ENCODE data around the gene GJB6.
"Not testable (repeated sequence)": the region's sequence is repeated elsewhere in the genome, so short reads cannot be mapped to it uniquely, and the experiment has no call there.

The GJB6 gene

DNA sequence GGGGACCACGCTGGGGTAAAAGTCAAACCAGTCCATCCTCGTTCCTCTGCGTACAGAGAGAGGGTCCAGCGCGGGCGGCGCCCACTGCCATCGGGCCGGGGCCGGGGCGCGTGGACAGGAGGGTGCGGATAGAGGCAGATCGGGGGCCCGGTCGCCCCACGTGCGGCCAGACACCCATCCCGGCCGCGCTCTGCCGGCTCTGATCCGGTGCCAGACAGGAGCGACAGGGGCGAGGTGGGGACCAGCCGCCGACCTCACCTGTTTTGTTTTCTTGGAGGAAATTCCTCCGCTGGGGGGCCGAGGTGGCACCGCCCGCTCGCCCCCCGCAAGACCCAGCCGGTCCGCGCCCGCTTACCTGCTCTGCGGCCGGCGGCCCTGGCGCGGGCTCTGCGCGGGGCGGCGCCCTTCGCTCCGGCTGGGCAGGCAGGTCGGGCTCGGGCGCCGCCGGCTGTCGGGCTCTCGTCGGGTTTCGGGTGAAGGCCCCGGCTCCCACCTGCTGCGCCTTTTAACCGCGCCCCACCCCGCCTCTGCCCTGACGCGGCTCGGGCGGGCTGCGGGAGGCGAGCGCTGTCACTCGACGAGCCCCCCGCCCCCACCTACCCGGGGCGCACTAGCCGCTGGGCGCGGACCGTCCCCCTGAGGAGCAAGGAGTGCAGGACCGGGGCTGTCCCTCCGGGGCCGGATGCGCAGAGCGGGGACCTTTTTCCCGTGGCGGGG, at the start of gene GJB6:
GJB6 (minus strand) TSS at position 481 of the 717 bp plus-strand sequence. CDS start 8,839 bp downstream, outside the sequence.
- DNase-seq: no peak

DNA sequence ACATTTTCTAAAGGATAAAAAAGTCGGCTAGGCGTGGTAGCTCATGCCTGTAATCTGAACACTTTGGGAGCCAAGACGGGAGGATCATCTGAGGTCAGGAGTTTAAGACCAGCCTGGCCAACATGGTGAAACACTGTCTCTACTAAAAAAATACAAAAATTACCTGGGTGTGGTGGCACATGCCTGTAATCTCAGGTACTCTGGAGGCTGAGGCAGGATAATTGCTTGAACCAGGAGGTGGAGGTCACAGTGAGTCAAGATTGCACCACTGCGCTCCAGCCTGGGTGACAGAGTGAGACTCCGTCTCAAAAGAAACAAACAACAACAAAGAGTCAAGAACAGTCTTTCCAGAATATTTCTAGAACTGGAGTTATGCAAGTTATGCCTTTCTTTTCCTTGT, 44.8 kb upstream of the GJB6 start:
- not testable (repeated sequence) for DNase-seq

GRCh38 chr13:20274466-20274865, 42.3 kb upstream of the GJB6 start:
- no peak for DNase-seq

DNA sequence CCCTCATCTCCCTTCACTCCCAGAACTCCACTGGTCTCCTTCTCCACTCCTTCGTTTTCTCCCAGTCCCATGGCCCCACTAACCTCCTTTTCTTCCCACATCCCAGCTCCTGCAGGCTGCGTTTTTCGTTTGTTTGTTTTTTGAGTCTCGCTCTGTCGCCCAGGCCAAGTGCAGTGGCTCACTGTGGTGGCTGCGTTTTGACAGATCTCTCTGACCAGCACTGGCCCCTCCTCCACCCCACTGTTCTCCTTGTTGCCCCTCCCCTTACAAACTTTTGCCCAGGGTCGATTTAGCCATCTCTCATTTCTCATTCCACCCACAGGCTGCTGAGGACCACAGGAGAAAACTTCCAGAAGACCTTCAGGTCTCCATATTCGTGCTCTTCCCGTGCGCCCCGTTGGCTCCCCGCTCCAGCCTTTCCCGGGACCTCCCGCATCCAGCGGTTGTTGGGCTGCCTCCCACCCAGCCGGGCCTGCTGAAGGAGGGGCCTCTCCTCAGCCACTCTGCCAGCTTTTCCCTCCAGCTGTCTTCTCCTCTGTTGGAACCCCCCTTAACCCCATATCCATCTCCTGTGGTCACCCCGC, 40.6 kb upstream of the GJB6 start:
- DNase-seq: no peak

DNA sequence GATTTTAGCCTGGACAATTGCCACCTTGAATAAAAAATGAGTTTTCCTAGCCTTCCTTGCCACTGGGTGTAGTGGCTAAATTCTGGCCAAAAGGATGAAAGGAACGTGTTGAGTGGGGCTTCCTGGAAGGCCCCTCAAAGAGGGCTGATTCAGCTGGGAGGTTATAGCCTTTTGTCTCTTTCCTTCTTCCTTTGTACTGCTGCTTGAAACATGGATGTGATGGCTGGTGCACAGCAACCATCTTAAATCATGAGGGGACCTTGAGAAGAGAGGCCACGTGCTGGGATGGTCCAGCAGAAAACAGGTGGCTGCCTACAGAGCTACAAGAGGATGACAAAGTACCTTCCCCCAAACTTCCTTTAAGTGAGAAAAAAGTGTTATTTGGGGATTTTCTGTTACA, 40.0 kb upstream of the GJB6 start:
- DNase-seq: no peak

GRCh38 chr13:20271441-20271840, 39.3 kb upstream of the GJB6 start:
- no peak for DNase-seq

DNA sequence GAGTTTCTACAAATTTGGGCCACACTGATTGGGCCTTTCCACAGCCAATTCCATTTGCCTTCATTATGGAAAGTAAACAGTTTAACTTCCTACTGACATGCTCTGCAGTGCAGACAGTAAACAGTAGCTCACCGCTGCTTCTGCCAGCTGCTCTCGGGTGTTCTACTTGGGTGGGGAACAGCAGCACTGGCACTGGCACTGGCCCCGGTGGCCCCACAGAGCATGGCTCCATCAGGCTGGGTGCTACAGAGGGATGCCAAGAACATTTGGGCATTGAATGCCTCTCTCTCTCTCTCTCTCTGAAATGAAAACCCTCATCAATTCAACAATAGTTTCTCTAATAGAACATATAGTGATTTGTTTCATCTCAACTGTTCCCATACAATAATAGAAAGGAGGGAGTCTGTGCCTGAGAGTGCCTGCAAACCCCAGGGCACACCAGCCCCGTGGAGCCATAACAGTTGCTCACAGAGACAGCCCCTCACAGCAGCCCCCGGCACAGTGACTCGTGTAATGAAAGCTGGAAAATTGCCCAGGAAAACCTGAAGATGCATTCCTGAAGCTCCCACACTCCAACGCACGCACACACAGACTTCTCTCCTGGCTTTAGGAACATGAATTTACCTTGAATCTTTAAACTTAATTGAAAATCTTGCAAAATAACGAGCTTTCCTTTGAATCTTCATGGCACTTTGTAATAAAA, 38.2 kb upstream of the GJB6 start:
- DNase-seq: no peak

DNA sequence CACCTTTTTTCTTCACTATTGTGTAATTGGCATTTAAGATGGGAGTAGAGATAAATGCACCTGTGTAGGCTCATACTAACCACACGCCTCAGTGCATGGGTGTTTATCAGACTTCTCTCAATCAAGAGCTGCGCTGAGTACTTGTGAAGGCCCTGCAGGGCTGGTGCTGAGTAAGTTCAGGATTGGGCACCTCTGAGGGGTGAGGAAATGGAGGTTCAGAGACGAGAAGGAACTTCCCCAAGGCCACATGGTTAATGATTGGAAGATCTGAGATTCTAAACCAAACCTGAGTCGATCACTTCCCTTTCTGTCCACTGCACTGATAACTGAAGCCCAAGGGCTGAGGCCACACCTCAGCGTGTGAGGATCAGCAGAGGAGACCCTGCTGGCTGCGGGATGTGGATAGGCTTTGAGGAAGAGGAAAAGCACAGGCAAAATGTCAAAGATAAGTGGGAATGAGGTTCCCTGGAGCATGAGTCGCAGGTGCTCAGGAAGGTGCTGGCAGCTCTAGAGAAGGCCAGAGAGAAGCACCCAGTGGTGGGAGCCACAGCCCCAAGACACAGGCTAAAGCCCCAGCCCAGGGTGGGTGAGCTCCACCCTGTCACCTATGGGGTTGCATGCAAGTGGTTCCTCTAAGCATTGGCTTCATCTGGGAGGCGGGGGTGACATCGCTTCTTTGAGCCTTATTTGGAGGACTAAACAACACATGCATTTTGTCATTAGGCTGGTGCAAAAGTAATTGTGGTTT, 32.3 kb upstream of the GJB6 start:
- no peak for DNase-seq

GRCh38 chr13:20263393-20264044, 31.4 kb upstream of the GJB6 start:
- DNase-seq: no peak

DNA sequence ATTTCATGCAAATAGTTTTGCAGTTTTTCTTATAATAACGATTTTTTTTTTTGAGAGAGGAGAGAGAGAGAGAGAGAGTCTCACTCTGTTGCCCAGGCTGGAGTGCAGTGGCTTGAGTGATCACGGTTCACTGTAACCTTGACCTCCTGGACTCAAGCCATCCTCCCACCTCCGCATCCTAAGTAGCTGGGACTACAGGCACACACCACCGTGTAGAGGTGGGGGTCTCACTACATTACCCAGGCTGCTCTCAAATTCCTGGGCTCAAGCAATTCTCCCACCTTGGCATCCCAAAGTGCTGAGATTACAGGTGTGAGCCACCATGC, 26.8 kb upstream of the GJB6 start:
- no peak for DNase-seq

GRCh38 chr13:20258208-20258962, 26.3 kb upstream of the GJB6 start:
- DNase-seq: no peak

- no peak for DNase-seq
Measured at GRCh38 chr13:20254076-20254475, 22.0 kb upstream of the GJB6 start.

GRCh38 chr13:20249913-20250312, 17.8 kb upstream of the GJB6 start:
- DNase-seq: no peak

DNA sequence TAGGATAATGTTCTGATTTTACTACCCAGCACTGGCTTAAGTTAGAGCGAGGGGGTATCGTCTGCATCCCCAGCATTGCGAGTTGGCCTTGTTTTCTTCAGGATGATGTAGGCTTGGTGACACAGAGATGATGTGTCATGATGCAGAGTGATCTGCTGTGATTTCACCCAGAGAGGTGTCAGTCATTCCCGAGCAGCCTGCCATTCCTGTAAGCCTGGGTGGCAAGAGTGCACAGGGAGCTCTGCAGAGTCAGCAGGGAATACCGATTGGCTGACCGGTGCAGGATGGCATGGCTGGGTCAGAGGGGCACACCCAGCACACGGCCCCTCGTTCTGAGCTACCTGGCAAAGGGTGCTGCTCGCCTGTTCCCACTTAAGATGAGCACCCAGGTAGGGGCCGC, 15.8 kb upstream of the GJB6 start:
- DNase-seq: no peak

GRCh38 chr13:20247403-20247802, 15.3 kb upstream of the GJB6 start:
- no peak for DNase-seq

GRCh38 chr13:20241593-20241992, 9.5 kb upstream of the GJB6 start:
- DNase-seq: no peak

DNA sequence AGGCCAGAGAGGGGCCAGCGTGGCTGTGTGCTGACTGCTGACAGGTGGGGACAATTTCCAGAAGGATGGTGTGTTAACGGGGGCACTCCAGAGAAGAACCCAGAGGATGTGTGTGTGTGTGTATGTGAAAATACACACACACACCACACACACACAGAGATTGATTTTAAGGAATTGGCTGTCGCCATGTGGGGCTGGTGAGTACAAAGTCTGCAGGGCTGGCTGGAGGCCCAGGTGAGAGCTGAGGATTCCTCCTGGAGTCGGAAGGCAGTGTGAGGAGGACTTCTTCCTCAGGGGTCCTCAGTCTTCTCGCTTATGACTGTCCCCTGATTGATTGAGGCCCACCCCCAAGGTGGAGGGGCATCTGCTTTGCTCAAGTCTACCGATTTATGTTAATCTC, 7.6 kb upstream of the GJB6 start:
- no peak for DNase-seq

DNA sequence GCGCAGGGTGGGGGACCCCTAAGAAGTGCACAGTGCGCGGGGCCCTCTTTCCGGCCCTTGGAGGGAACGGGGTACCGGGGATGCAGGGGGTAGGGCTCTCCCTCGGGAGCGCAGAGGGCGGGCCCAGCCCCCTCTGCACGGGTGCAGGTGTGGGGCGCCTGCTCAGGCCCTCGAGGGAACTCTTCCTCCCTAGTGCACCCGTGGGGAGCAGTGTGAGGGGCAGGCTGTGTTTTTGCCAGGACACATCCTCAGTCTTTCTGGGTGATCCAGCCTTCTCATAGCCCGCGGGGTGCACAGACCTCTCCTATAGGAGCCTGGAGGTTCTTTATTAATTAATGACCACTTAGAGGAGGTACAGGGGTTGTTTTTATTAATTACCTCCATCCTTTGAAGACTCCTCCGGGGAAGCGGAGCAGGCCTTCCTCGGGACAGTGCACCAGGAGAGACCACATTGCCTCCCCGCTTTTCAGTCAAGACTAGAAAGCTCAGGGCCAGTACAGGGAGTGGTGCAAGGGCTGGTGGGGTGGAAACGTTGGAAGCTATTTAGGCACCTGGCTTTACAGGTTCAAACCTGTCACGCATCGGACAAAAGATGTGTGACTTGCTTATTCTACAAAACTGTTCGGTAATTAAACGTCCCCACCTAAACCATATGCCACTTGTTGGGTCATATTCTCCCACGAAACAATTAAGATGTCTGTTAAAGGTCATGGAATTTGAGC, 598 bp upstream of the GJB6 start:
- DNase-seq: no peak

GRCh38 chr13:20230913-20231838, 943 bp downstream of the GJB6 start:
- DNase-seq: peak in 1 of 2 donors; percentile 21

DNA sequence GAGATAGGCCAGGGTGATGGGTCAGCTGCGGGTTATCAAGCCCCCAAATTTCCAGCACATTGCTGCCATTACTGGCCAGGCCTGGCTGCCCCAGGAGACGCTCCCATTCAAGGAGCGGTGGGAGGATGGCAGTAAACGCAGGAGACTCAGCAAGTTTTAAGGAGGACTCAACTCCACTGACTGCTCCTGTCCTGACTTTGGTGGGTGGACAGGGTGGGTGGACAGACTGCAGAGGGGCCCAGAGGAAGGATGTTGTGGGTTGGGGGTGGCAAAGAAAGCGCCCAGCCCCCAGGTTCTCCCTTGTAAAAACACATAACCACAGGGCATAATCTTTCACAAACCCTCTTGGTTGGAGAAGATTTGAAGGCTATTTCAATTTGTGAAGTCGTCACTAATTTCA, 4.4 kb downstream of the GJB6 start:
- DNase-seq: no peak

GRCh38 chr13:20227288-20227687, 4.8 kb downstream of the GJB6 start:
- no peak for DNase-seq

Data from CD4-positive, alpha-beta T cell treated with Interleukin-1 beta for 1 hour (primary cell).